SU-DHL-6 (cell line): ENCODE data around the gene MTCL1.

Experiments
- H2AFZ ChIP-seq: fragments of 200-600 bp; sonication (generic); 2 replicates; pipeline ENCODE4 v1.6.1; 2014; ENCODE audit warnings: low read depth, mild to moderate bottlenecking, moderate library complexity, mixed read lengths, antibody characterized with exemption, low read length; ENCODE audit not compliant: severe bottlenecking
- H3F3A ChIP-seq: fragments of 200-600 bp; shearing (Covaris generic); 2 replicates; pipeline ENCODE4 v1.6.0; 2016; ENCODE audit warnings: antibody characterized with exemption, mild to moderate bottlenecking; ENCODE audit not compliant: insufficient read depth
- H3K27ac ChIP-seq: fragments of 200-600 bp; sonication (generic); 2 replicates; pipeline ENCODE4 v1.5.1; 2016; ENCODE audit warnings: low read depth, mild to moderate bottlenecking, low read length, moderate library complexity, mixed read lengths
- H3K27me3 ChIP-seq: fragments of 200-600 bp; sonication (generic), shearing (Covaris generic); 2 replicates; pipeline ENCODE4 v1.6.0; 2014; ENCODE audit warnings: mild to moderate bottlenecking, low read length
- H3K36me3 ChIP-seq: fragments of 200-600 bp; sonication (generic); 2 replicates; pipeline ENCODE4 v1.6.1; 2014; ENCODE audit warnings: mild to moderate bottlenecking, low read length, mixed read lengths
- H3K4me2 ChIP-seq: fragments of 300-600, 200-600 bp; shearing (Covaris generic), sonication (generic); 2 replicates; pipeline ENCODE4 v1.6.0; 2014; ENCODE audit warnings: low read length, low read depth, mild to moderate bottlenecking; ENCODE audit not compliant: poor library complexity, severe bottlenecking
- H3K4me3 ChIP-seq: fragments of 200-600 bp; sonication (generic); 2 replicates; pipeline ENCODE4 v1.5.1; 2014; ENCODE audit warnings: antibody characterized with exemption, low read length, mild to moderate bottlenecking, mixed read lengths; ENCODE audit not compliant: insufficient read depth, poor library complexity, severe bottlenecking
- H3K79me2 ChIP-seq: fragments of 200-600 bp; sonication (generic); 2 replicates; pipeline ENCODE4 v1.6.1; 2014; ENCODE audit warnings: mild to moderate bottlenecking, low read length, moderate library complexity; ENCODE audit not compliant: insufficient read depth
- H3K9ac ChIP-seq: fragments of 200-600 bp; sonication (generic); 2 replicates; pipeline ENCODE4 v1.7.0; 2014; ENCODE audit warnings: mild to moderate bottlenecking, low read length
- H3K9me2 ChIP-seq: fragments of 200-600 bp; sonication (generic); replicated peaks from 2 replicates; pipeline ENCODE4 v1.6.1; 2014; ENCODE audit warnings: low read length; ENCODE audit not compliant: insufficient read depth
- H3K9me3 ChIP-seq: fragments of 200-600 bp; sonication (generic); 2 replicates; pipeline ENCODE4 v1.6.1; 2014; ENCODE audit warnings: low read length, mixed read lengths; ENCODE audit not compliant: insufficient read depth
- H4K20me1 ChIP-seq: fragments of 200-600 bp; sonication (generic); 2 replicates; pipeline ENCODE4 v1.6.1; 2014; ENCODE audit warnings: low read depth, mild to moderate bottlenecking, antibody characterized with exemption, low read length, moderate library complexity, mixed read lengths
- EZH2phosphoT487 ChIP-seq: fragments of 200-600 bp; sonication (generic), shearing (Covaris generic); conservative IDR thresholded peaks from 2 replicates; pipeline ENCODE4 v1.6.1; 2018; ENCODE audit warnings: mild to moderate bottlenecking, antibody characterized with exemption, low read length, moderate library complexity, mixed read lengths
- TF ChIP-seq, protein P1 (sequence below): fragments of 200-600 bp; sonication (generic); IDR thresholded peaks from one replicate; pipeline ENCODE4 v1.5.1; 2017; ENCODE audit warnings: antibody characterized with exemption, mild to moderate bottlenecking, low read length, moderate library complexity; ENCODE audit not compliant: insufficient read depth, poor library complexity, severe bottlenecking

Gene MTCL1

GRCh38 chr18:8744038-8744437 lies 38.7 kb downstream of the MTCL1 start:
- H3K36me3 ChIP-seq = no peaks in the 10 kb centered on the region
- H2AFZ ChIP-seq = no peak overlapping the region
- no peak overlapping the region for H3K9ac ChIP-seq
- no peaks in the 10 kb centered on the region for H4K20me1 ChIP-seq
- H3K9me2 ChIP-seq = no peaks in the 10 kb centered on the region
- no peak overlapping the region for H3K27ac ChIP-seq
- H3K4me2 ChIP-seq = no peak overlapping the region
- no peak overlapping the region for H3K4me3 ChIP-seq
- no peaks in the 10 kb centered on the region for H3K27me3 ChIP-seq
- H3K79me2 ChIP-seq = no peaks in the 10 kb centered on the region
- no peaks in the 10 kb centered on the region for H3F3A ChIP-seq
- TF ChIP-seq, protein P1, sequence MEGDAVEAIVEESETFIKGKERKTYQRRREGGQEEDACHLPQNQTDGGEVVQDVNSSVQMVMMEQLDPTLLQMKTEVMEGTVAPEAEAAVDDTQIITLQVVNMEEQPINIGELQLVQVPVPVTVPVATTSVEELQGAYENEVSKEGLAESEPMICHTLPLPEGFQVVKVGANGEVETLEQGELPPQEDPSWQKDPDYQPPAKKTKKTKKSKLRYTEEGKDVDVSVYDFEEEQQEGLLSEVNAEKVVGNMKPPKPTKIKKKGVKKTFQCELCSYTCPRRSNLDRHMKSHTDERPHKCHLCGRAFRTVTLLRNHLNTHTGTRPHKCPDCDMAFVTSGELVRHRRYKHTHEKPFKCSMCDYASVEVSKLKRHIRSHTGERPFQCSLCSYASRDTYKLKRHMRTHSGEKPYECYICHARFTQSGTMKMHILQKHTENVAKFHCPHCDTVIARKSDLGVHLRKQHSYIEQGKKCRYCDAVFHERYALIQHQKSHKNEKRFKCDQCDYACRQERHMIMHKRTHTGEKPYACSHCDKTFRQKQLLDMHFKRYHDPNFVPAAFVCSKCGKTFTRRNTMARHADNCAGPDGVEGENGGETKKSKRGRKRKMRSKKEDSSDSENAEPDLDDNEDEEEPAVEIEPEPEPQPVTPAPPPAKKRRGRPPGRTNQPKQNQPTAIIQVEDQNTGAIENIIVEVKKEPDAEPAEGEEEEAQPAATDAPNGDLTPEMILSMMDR = no peak
- TF ChIP-seq EZH2phosphoT487 = no peak
- H3K9me3 ChIP-seq = no peaks in the 10 kb centered on the region

DNA sequence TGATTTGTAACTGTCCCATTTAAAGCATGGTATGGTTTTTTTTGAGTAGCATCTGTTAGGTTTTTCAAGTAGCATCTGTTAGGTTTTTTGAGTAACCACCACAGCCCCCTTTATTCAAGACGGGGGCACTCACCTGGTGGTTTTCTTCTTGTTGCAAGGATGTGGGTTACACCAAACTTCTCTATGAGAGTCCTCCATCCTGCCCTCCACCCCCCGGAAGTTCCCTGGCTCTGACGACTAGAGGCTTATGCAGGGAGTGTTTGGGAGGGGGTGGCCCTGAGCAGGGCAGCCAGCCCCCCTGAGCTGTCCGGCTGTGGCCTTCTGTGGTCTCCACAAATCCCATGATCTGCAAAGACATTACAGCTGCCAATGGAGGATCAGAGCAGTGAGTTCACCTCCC lies 39.3 kb downstream of the MTCL1 start:
- Histone ChIP-seq H2AFZ (no peak overlapping the region), H3K79me2 (no peaks in the 10 kb centered on the region), H4K20me1 (no peaks in the 10 kb centered on the region), H3K36me3 (no peaks in the 10 kb centered on the region), H3K4me3 (no peak overlapping the region), H3F3A (no peaks in the 10 kb centered on the region), H3K27me3 (no peaks in the 10 kb centered on the region), H3K4me2 (no peak overlapping the region), H3K27ac (no peak overlapping the region), H3K9ac (no peak overlapping the region), H3K9me2 (no peaks in the 10 kb centered on the region), H3K9me3 (no peaks in the 10 kb centered on the region)
- TF ChIP-seq, protein P1 = no peak
- TF ChIP-seq EZH2phosphoT487 = no peak

DNA sequence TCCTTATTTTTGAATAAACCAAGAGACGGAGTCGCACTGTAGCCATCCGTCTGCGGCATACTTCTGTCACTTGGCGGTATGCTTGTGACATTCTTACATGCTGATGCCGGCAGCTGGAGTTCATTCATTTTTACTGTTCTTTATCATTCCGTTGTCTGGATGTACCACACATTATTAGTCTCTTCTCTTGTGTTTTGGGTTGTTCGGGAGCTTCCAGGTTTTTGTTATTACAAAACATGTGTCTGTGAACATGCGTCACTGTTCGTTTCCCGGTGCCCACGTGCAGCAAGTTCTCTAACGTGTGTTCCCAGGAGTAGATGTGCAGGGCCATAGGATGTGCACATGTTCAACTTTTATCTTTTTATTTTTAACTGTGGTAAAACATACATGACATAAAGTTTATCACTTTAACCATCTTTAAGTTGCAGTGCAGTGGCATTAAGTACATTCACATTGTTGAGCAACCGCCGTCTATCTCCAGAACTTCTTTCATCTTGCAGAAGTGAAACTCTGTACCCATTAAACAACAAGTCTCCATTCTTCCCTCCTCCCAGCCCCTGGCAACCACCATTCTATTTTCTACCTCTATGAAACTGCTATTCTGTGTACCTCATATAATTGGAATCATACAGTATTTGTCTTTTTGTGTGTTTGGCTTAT lies 40.1 kb downstream of the MTCL1 start:
- H3K4me3 ChIP-seq = no peak overlapping the region
- no peak overlapping the region for H3K9ac ChIP-seq
- TF ChIP-seq, protein P1 = no peak
- TF ChIP-seq EZH2phosphoT487 = no peak
- H3K27me3 ChIP-seq = no peaks in the 10 kb centered on the region
- no peak overlapping the region for H3K27ac ChIP-seq
- H4K20me1 ChIP-seq = no peaks in the 10 kb centered on the region
- H3K9me3 ChIP-seq = no peaks in the 10 kb centered on the region
- H3K79me2 ChIP-seq = no peaks in the 10 kb centered on the region
- H2AFZ ChIP-seq = no peak overlapping the region
- H3K9me2 ChIP-seq = no peaks in the 10 kb centered on the region
- H3F3A ChIP-seq = no peaks in the 10 kb centered on the region
- H3K4me2 ChIP-seq = no peak overlapping the region
- H3K36me3 ChIP-seq = no peaks in the 10 kb centered on the region
